HG02763 (cell line): Measurements from ENCODE around the gene GNPNAT1.
"Not testable (repeated sequence)": the region's sequence is repeated elsewhere in the genome, so short reads cannot be mapped to it uniquely, and the experiment has no call there.

Experiments used
- ATAC-seq: cut with Tn5 transposase; IDR thresholded peaks from one replicate; pipeline ENCODE4 v1.9.1; 2021; ENCODE audit warnings: mild to moderate bottlenecking, moderate library complexity; ENCODE audit not compliant: unreplicated experiment

The GNPNAT1 gene

GRCh38 chr14:52729925-52730708 is 61.3 kb downstream of the GNPNAT1 start, which contains the start of gene STYX:
TSS of gene STYX (plus strand) at chr14:52730166. CDS start at chr14:52730475, 309 bp downstream.
- ATAC-seq: peak; percentile 96

- ATAC-seq: no peak
These were observed 61.9 kb downstream of the GNPNAT1 start for GRCh38 chr14:52729585-52729924.

DNA sequence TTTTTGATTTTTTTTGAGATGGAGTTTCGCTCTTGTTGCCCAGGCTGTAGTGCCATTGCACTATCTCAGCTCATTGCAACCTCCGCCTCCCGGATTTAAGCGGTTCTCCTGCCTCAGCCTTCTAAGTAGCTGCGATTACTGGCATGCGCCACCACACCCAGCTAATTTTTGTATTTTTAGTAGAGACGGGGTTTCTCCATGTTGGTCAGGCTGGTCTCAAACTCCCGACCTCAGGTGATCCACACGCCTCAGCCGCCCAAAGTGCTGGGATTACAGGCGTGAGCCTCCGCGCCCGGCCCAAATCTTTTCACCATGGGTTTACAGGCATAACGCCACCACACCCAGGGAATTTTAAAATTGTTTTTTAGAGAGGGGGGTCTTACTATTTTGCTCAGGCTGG is 62.4 kb downstream of the GNPNAT1 start:
- not testable (repeated sequence) for ATAC-seq

GRCh38 chr14:52727509-52727908 is 63.9 kb downstream of the GNPNAT1 start:
- not testable (repeated sequence) for ATAC-seq
